GM18520 (cell line): Measurements from ENCODE around the gene GRIA1.
"Not testable (repeated sequence)": the region's sequence is repeated elsewhere in the genome, so short reads cannot be mapped to it uniquely, and the experiment has no call there.

Experiments used
- ATAC-seq: cut with Tn5 transposase; IDR thresholded peaks from one replicate; pipeline ENCODE4 v1.9.1; 2021; ENCODE audit not compliant: unreplicated experiment

Gene GRIA1

GRCh38 chr5:153711755-153712154 is 221.3 kb downstream of the GRIA1 start:
- no peak for ATAC-seq

GRCh38 chr5:153712946-153713345 is 222.5 kb downstream of the GRIA1 start:
- ATAC-seq, result no peak

GRCh38 chr5:153713943-153714342 is 223.5 kb downstream of the GRIA1 start:
- ATAC-seq, result no peak

GRCh38 chr5:153714798-153715197 is 224.3 kb downstream of the GRIA1 start:
- no peak for ATAC-seq

GRCh38 chr5:153717287-153717686 is 226.8 kb downstream of the GRIA1 start:
- ATAC-seq, result no peak

GRCh38 chr5:153718713-153719112 is 228.2 kb downstream of the GRIA1 start:
- ATAC-seq, result no peak

GRCh38 chr5:153719324-153719723 is 228.9 kb downstream of the GRIA1 start:
- ATAC-seq, result no peak

GRCh38 chr5:153723022-153723610 is 232.6 kb downstream of the GRIA1 start:
- ATAC-seq, result not testable (repeated sequence)

GRCh38 chr5:153742060-153742459 is 251.6 kb downstream of the GRIA1 start:
- ATAC-seq, result no peak

- no peak for ATAC-seq
These were observed 254.3 kb downstream of the GRIA1 start for GRCh38 chr5:153744751-153745150.

- no peak for ATAC-seq
These were observed 255.4 kb downstream of the GRIA1 start for GRCh38 chr5:153745778-153746395.

GRCh38 chr5:153746440-153746839 is 256.0 kb downstream of the GRIA1 start:
- ATAC-seq, result no peak

- no peak for ATAC-seq
These were observed 258.4 kb downstream of the GRIA1 start for GRCh38 chr5:153748823-153749222.

- no peak for ATAC-seq
These were observed 259.5 kb downstream of the GRIA1 start for GRCh38 chr5:153749960-153750359.

GRCh38 chr5:153751251-153751650 is 260.8 kb downstream of the GRIA1 start:
- ATAC-seq, result no peak

- no peak for ATAC-seq
These were observed 262.4 kb downstream of the GRIA1 start for GRCh38 chr5:153752890-153753289.

GRCh38 chr5:153753645-153754432 is 263.4 kb downstream of the GRIA1 start:
- no peak for ATAC-seq

GRCh38 chr5:153755913-153756500 is 265.5 kb downstream of the GRIA1 start:
- no peak for ATAC-seq

- no peak for ATAC-seq
These were observed 266.1 kb downstream of the GRIA1 start for GRCh38 chr5:153756540-153756939.

- no peak for ATAC-seq
These were observed 275.5 kb downstream of the GRIA1 start for GRCh38 chr5:153765987-153766386.

GRCh38 chr5:153767221-153768188 is 277.0 kb downstream of the GRIA1 start:
- ATAC-seq, result no peak
